K562 (cell line): Measurements from ENCODE around the gene USP5. TPM values are rescaled to one million over a fixed set of nuclear protein-coding genes. Genes with fewer than 3 reads are reported as not detected.

ENCODE experiments used
- CREB3 ChIP-seq: fragments of 450-650 bp; conservative IDR thresholded peaks from 2 replicates; pipeline ENCODE4 v1.6.1; 2016; ENCODE audit warnings: missing genetic modification characterization, low read depth, mild to moderate bottlenecking, missing compliant biosample characterization, moderate library complexity
- MGA ChIP-seq: fragments of 450-650 bp; IDR thresholded peaks from 2 replicates; pipeline ENCODE4 v1.6.1; 2016; ENCODE audit warnings: mild to moderate bottlenecking, moderate library complexity
- SIX5 ChIP-seq, 2 experiments: IDR thresholded peaks; 2 replicates each; pipeline ENCODE4 v1.6.1; 2011; ENCODE audit warnings: low read length in 2 of 2, borderline replicate concordance in 1 of 2, low read depth in 1 of 2, mild to moderate bottlenecking in 1 of 2, moderate library complexity in 1 of 2; ENCODE audit not compliant: insufficient read depth in 1 of 2
- polyA plus RNA-seq, 8 experiments: library from polyadenylated mRNA; depleted of rRNA in 4 of 8; stranded (reverse) in 5 of 8; unstranded in 3 of 8; fragments of >200 nt; fragmentation: Nextera tagmentation in 2 of 8; fragmentation: Illumina TruSeq in 1 of 8; extraction: Ambion mirVana in 2 of 8; extraction: Trizol in 1 of 8; gene quantifications; 2 replicates each; pipeline versions ENCODE4 v1.2.1 to v1.2.3, GENCODE V29; 2011 to 2014; ENCODE audit warnings: inconsistent platforms in 1 of 8, missing spikeins in 1 of 8
- total RNA-seq, 7 experiments: library from RNA; depleted of rRNA in 6 of 7; stranded (reverse); fragments of >200 nt in 6 of 7; fragmentation: Illumina TruSeq in 2 of 7; extraction: Trizol in 2 of 7; gene quantifications; 2 replicates each; pipeline versions ENCODE4 v1.2.1 to v1.2.3, GENCODE V29; 2011 to 2021; ENCODE audit warnings: low replicate concordance in 1 of 7
- TF ChIP-seq, protein P1 (sequence below): IDR thresholded peaks from 2 replicates; pipeline ENCODE4 v1.6.1; 2011; ENCODE audit warnings: borderline replicate concordance, low read depth, mild to moderate bottlenecking, moderate library complexity, low read length; ENCODE audit not compliant: insufficient read depth, poor library complexity, severe bottlenecking
- TF ChIP-seq, protein P2 (sequence below): fragments of 450-650 bp; IDR thresholded peaks from 2 replicates; pipeline ENCODE4 v1.6.1; 2016
- TF ChIP-seq, protein P3 (sequence below): fragments of 250-450 bp; sonication (Bioruptor Pico); IDR thresholded peaks from 2 replicates; pipeline ENCODE4 v1.4.0; 2020; ENCODE audit warnings: borderline replicate concordance

Gene USP5
- total and polyA plus RNA-seq, 9 of the 15 experiments (the other 6 are each of a cell fraction or from before 2014, with no cell fraction given), result 1.4 to 107 (median 48.6) TPM

- TF ChIP-seq MGA, result no peak
- TF ChIP-seq, protein P1, sequence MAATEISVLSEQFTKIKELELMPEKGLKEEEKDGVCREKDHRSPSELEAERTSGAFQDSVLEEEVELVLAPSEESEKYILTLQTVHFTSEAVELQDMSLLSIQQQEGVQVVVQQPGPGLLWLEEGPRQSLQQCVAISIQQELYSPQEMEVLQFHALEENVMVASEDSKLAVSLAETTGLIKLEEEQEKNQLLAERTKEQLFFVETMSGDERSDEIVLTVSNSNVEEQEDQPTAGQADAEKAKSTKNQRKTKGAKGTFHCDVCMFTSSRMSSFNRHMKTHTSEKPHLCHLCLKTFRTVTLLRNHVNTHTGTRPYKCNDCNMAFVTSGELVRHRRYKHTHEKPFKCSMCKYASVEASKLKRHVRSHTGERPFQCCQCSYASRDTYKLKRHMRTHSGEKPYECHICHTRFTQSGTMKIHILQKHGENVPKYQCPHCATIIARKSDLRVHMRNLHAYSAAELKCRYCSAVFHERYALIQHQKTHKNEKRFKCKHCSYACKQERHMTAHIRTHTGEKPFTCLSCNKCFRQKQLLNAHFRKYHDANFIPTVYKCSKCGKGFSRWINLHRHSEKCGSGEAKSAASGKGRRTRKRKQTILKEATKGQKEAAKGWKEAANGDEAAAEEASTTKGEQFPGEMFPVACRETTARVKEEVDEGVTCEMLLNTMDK, result no peak
- TF ChIP-seq, protein P2, sequence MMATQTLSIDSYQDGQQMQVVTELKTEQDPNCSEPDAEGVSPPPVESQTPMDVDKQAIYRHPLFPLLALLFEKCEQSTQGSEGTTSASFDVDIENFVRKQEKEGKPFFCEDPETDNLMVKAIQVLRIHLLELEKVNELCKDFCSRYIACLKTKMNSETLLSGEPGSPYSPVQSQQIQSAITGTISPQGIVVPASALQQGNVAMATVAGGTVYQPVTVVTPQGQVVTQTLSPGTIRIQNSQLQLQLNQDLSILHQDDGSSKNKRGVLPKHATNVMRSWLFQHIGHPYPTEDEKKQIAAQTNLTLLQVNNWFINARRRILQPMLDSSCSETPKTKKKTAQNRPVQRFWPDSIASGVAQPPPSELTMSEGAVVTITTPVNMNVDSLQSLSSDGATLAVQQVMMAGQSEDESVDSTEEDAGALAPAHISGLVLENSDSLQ, result 0 out of 2 replicates have a peak, but pooled peaks have one; percentile 17
- TF ChIP-seq, protein P3, sequence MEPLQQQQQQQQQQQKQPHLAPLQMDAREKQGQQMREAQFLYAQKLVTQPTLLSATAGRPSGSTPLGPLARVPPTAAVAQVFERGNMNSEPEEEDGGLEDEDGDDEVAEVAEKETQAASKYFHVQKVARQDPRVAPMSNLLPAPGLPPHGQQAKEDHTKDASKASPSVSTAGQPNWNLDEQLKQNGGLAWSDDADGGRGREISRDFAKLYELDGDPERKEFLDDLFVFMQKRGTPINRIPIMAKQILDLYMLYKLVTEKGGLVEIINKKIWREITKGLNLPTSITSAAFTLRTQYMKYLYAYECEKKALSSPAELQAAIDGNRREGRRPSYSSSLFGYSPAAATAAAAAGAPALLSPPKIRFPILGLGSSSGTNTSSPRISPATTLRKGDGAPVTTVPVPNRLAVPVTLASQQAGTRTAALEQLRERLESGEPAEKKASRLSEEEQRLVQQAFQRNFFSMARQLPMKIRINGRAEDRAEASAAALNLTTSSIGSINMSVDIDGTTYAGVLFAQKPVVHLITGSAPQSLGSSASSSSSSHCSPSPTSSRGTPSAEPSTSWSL (CRISPR knock-in tag), result no peak
- no peak for TF ChIP-seq SIX5 (IDR thresholded peaks at IDR 0.05; ENCODE audit: borderline replicate concordance in 1 of 2, insufficient read depth in 1 of 2, low read depth in 1 of 2, low read length in 2 of 2)
- no peak for TF ChIP-seq CREB3 (tag)
Observed at GRCh38 chr12:6890789-6891645, 39.1 kb downstream of the USP5 start (continued).
